ENCODE data around the gene CITED2.

The CITED2 gene

DNA sequence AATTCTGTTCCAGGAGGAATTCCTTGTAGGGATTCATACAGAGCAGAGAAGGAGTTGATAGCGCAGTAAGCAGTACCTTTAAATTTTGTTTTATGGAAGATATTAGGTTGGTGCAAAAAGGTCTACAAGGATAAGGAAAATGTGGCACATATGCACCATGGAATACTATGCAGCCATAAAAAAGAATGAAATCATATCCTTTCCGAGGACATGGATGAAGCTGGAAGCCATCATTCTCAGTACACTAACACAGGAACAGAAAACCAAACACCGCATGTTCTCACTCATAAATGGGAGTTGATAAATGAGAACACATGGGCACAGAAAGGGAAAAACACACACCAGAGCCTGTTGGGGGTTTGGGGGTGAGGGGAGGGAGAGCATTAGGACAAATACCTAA lies 45.2 kb downstream of the CITED2 start:
- no peak for DNase-seq

DNA sequence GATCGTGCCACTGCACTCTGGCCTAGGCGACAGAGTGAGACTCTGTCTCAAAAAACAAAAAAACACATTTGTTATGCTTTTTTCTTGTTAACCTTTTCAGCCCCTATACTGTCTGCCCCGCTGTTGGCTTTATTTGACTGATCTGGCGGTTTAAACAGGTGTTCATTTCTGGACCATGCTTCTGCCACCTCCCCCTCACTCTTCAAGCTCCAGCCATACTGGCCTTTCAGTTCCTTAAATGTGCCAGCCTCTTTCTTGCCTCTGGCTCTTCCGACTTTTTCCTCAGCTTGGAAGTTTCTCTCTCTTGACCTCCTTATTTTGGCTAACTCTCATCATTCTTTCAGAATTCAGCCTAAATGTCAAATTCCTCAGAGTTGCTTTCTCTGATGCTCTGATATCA lies 47.4 kb downstream of the CITED2 start:
- no peak for DNase-seq

DNA sequence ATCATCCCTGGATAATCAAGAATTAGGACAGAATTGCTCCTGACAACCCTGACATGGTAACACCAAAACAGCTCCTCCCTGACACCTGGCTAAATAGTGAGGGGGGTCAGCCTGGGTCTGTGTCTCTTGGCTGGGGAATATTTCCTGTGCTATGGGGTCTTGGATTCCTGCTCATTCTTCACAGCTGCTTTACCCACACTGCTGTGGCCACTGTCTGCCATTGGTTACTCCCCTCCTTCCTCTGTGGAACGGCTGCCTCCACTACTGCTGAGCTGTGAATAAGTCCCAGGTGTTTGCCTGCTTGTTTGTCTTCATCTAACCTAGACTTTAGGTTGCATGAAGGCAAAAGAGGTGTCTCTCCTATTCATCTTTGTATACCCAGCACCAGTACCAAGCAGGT lies 48.8 kb downstream of the CITED2 start:
- no peak for DNase-seq

DNA sequence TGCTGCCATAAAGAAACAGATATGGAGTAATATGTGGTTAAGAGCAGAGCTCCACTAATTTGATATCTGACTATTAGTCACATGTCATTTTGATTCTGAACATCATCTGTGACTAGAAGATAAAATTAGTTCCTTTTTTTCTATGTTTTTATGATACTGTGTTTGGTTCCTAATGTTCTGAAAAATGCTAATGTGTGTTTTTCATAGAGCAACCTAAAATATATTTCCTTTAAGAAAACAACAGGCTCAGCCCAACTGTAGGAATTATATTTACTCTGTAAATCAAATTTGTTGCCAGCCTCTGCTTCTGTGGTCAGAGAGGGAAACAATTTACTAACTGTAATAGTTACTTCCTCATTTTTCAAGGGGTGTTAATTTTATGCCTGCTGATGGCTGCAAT lies 49.3 kb downstream of the CITED2 start:
- no peak for DNase-seq

- no peak for DNase-seq
Observed at GRCh38 chr6:139324301-139324555, 50.2 kb downstream of the CITED2 start.

DNA sequence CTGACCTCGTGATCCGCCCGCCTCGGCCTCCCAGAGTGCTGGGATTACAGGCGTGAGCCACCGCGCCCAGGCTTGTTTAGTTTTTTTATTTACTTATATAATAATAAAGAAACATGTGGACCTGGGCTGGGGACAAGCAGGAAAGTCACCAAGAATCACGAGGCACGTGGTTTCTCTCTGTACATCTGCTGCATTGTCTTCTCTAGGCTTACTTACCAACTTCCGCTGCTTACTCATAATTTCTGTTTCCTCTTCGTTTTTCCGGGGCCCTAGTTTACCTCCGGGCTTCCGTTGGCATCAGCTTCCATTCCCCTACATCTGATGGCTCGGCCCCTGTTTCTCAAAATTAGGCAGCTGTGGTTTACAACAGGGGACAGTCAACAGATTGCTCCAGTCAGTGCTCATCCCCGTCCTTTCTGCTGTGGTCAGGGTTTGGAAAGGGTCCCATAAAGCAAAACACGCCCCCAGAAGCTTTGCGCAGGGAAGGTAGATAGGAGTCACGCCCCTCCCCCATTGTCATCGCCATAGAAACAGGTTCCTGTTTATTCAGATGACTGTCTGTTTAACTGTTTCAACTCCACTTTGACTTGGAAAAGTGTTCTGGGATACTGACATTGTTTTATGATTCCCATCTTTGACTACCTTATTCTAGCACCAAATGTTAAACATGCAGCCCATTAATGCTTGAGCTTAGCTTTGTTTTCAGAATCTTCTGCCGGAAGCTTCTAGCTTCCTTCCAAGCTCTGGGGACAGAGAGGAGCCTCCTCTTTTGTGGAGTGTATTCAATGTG lies 50.7 kb downstream of the CITED2 start:
- DNase-seq = no peak
